ENCODE data around the gene ACP4. TPM values are rescaled to one million over a fixed set of nuclear protein-coding genes. Genes with fewer than 3 reads are reported as not detected.
"Not testable (repeated sequence)": the region's sequence is repeated elsewhere in the genome, so short reads cannot be mapped to it uniquely, and the experiment has no call there.

The ACP4 gene
- total RNA-seq, 2 donors from 2014 or later: not detected

- WGBS, 2 experiments (ENCODE audit: insufficient coverage in 1 of 2, insufficient read length in 1 of 2): 40 to 82% methylated on average over 1 to 7 of the region's 7 CpGs
Observed at GRCh38 chr19:50773454-50773853, 16.8 kb upstream of the ACP4 start.

GRCh38 chr19:50776131-50776530, 14.1 kb upstream of the ACP4 start:
- Histone ChIP-seq H3K4me1 (ENCODE audit: control insufficient read depth, insufficient read depth, low read length) (no peaks in the 10 kb centered on the region), H3K27ac (ENCODE audit: low read depth, low read length) (no peak overlapping the region), H3K27me3 (ENCODE audit: control insufficient read depth, insufficient read depth, low read length, poor library complexity, severe bottlenecking) (peaks cover 39% of the 10 kb centered on the region), H3K9ac (ENCODE audit: extremely low read depth, low read length, poor library complexity, severe bottlenecking) (no peak overlapping the region), H3K9me3 (ENCODE audit: control insufficient read depth, low read length) (peaks cover 5% of the 10 kb centered on the region), H3K4me3 (ENCODE audit: low read length) (no peak overlapping the region), H3K36me3 (ENCODE audit: control insufficient read depth, insufficient read depth, low read length) (no peaks in the 10 kb centered on the region)
- Mint-ChIP-seq H3K27ac (no peak overlapping the region), H3K9me3 (peaks cover 4% of the 10 kb centered on the region), H3K4me1 (peaks cover 5% of the 10 kb centered on the region), H3K4me3 (no peak overlapping the region), H3K27me3 (ENCODE audit: insufficient read depth) (peaks cover 84% of the 10 kb centered on the region), H3K36me3 (ENCODE audit: low read depth) (no peaks in the 10 kb centered on the region)
- DNase-seq: no peak
- 69 to 86% methylated on average over 3 to 5 of the region's 5 CpGs for WGBS, 2 experiments (ENCODE audit: insufficient coverage in 1 of 2, insufficient read length in 1 of 2)
- TF ChIP-seq CTCF (conservative IDR thresholded peaks at IDR 0.05): no peak

More at GRCh38 chr19:50773454-50773853, 16.8 kb upstream of the ACP4 start:
- H3K27ac ChIP-seq (ENCODE audit: low read depth, low read length); DNase-seq; H3K4me1 Mint-ChIP-seq; H3K4me1 ChIP-seq (ENCODE audit: control insufficient read depth, insufficient read depth, low read length); H3K36me3 Mint-ChIP-seq (ENCODE audit: low read depth); H3K9ac ChIP-seq (ENCODE audit: extremely low read depth, low read length, poor library complexity, severe bottlenecking); H3K9me3 Mint-ChIP-seq; H3K4me3 ChIP-seq (ENCODE audit: low read length); H3K4me3 Mint-ChIP-seq; H3K9me3 ChIP-seq (ENCODE audit: control insufficient read depth, low read length); H3K27ac Mint-ChIP-seq; H3K36me3 ChIP-seq (ENCODE audit: control insufficient read depth, insufficient read depth, low read length): not testable (repeated sequence)
- H3K27me3 ChIP-seq (ENCODE audit: control insufficient read depth, insufficient read depth, low read length, poor library complexity, severe bottlenecking): peaks cover 15% of the 10 kb centered on the region
- peaks cover 62% of the 10 kb centered on the region for H3K27me3 Mint-ChIP-seq (ENCODE audit: insufficient read depth)

- H3K27me3 Mint-ChIP-seq (ENCODE audit: insufficient read depth): peaks cover 92% of the 10 kb centered on the region
- H3K4me3 ChIP-seq (ENCODE audit: low read length): no peak overlapping the region
- H3K9ac ChIP-seq (ENCODE audit: extremely low read depth, low read length, poor library complexity, severe bottlenecking): no peak overlapping the region
- no peaks in the 10 kb centered on the region for H3K4me1 ChIP-seq (ENCODE audit: control insufficient read depth, insufficient read depth, low read length)
- no peak overlapping the region for H3K27ac Mint-ChIP-seq
- H3K4me3 Mint-ChIP-seq: no peak overlapping the region
- DNase-seq: no peak
- no peaks in the 10 kb centered on the region for H3K36me3 Mint-ChIP-seq (ENCODE audit: low read depth)
- no peaks in the 10 kb centered on the region for H3K36me3 ChIP-seq (ENCODE audit: control insufficient read depth, insufficient read depth, low read length)
- no peak overlapping the region for H3K27ac ChIP-seq (ENCODE audit: low read depth, low read length)
- TF ChIP-seq CTCF (conservative IDR thresholded peaks at IDR 0.05): no peak
- peaks cover 39% of the 10 kb centered on the region for H3K27me3 ChIP-seq (ENCODE audit: control insufficient read depth, insufficient read depth, low read length, poor library complexity, severe bottlenecking)
- peaks cover 5% of the 10 kb centered on the region for H3K4me1 Mint-ChIP-seq
- 46 to 61% methylated on average over 3 to 4 of the region's 4 CpGs for WGBS, 2 experiments (ENCODE audit: insufficient coverage in 1 of 2, insufficient read length in 1 of 2)
- H3K9me3 ChIP-seq (ENCODE audit: control insufficient read depth, low read length): peaks cover 5% of the 10 kb centered on the region
- peaks cover 4% of the 10 kb centered on the region for H3K9me3 Mint-ChIP-seq
Observed at GRCh38 chr19:50777261-50777660, 13.0 kb upstream of the ACP4 start.

GRCh38 chr19:50777830-50778303, 12.3 kb upstream of the ACP4 start:
- Mint-ChIP-seq H3K4me1 (peaks cover 5% of the 10 kb centered on the region), H3K27ac (no peak overlapping the region), H3K36me3 (ENCODE audit: low read depth) (no peaks in the 10 kb centered on the region), H3K9me3 (peaks cover 1% of the 10 kb centered on the region), H3K27me3 (ENCODE audit: insufficient read depth) (peaks cover 96% of the 10 kb centered on the region), H3K4me3 (no peak overlapping the region)
- peak overlapping the region; percentile 28 for H3K4me3 ChIP-seq (ENCODE audit: low read length)
- H3K4me1 ChIP-seq (ENCODE audit: control insufficient read depth, insufficient read depth, low read length): no peaks in the 10 kb centered on the region
- H3K27me3 ChIP-seq (ENCODE audit: control insufficient read depth, insufficient read depth, low read length, poor library complexity, severe bottlenecking): peaks cover 39% of the 10 kb centered on the region
- H3K36me3 ChIP-seq (ENCODE audit: control insufficient read depth, insufficient read depth, low read length): no peaks in the 10 kb centered on the region
- WGBS, 2 experiments (ENCODE audit: insufficient coverage in 1 of 2, insufficient read length in 1 of 2): 20 to 35% methylated on average over 17 to 30 of the region's 30 CpGs
- no peak for TF ChIP-seq CTCF (conservative IDR thresholded peaks at IDR 0.05)
- no peaks in the 10 kb centered on the region for H3K9me3 ChIP-seq (ENCODE audit: control insufficient read depth, low read length)
- no peak overlapping the region for H3K9ac ChIP-seq (ENCODE audit: extremely low read depth, low read length, poor library complexity, severe bottlenecking)
- H3K27ac ChIP-seq (ENCODE audit: low read depth, low read length): no peak overlapping the region
- DNase-seq: peak; percentile 89
